Heart right ventricle (tissue), 16 donors: Measurements from ENCODE around the gene COX4I1. TPM values are rescaled to one million over a fixed set of nuclear protein-coding genes. Genes with fewer than 3 reads are reported as not detected.

Source experiments
- ATAC-seq, 8 donors: fragments of 200-7000 bp; cut with Tn5 transposase; one replicate each; pipeline ENCODE4 v1.9.1; 2020; ENCODE audit warnings: mild to moderate bottlenecking in 8 of 8, moderate library complexity in 8 of 8, moderate number of reproducible peaks in 1 of 8
- DNase-seq, 2 donors: peaks; one replicate each; pipeline ENCODE4 v3.0.0-alpha.2; 2020
- H3K27ac ChIP-seq, 10 donors: fragments of 200-600 bp; sonication (generic) in 2 of 10; one replicate each; pipeline versions ENCODE4 v1.5.0 to v1.8.0; 2020 to 2022; ENCODE audit warnings: mild to moderate bottlenecking in 3 of 10
- H3K27me3 ChIP-seq, 7 donors: fragments of 200-600 bp; one replicate each; pipeline ENCODE4 v1.8.0; 2021 to 2022; ENCODE audit warnings: mild to moderate bottlenecking in 2 of 7
- H3K36me3 ChIP-seq, 9 donors: fragments of 200-600 bp; sonication (generic) in 1 of 9; one replicate each; pipeline versions ENCODE4 v1.5.0 to v1.8.0; 2020 to 2022; ENCODE audit warnings: mild to moderate bottlenecking in 2 of 9
- H3K4me1 ChIP-seq, 9 donors: fragments of 200-600 bp; sonication (generic) in 1 of 9; one replicate each; pipeline versions ENCODE4 v1.5.0 to v1.8.0; 2020 to 2022; ENCODE audit warnings: mild to moderate bottlenecking in 4 of 9
- H3K4me3 ChIP-seq, 10 donors: fragments of 200-600 bp; sonication (generic) in 2 of 10; one replicate each; pipeline versions ENCODE4 v1.5.0 to v1.8.0; 2020 to 2022; ENCODE audit warnings: mild to moderate bottlenecking in 7 of 10, moderate library complexity in 2 of 10
- H3K9me3 ChIP-seq, 11 donors: fragments of 200-600 bp in 10 of 11; sonication (generic) in 2 of 11; one replicate each; pipeline versions ENCODE4 v1.5.0 to v1.8.0; 2013 to 2022; ENCODE audit warnings: mild to moderate bottlenecking in 2 of 11, control low read depth in 1 of 11, moderate library complexity in 1 of 11
- CTCF ChIP-seq, 9 donors: fragments of 200-600 bp; sonication (generic) in 2 of 9; IDR thresholded peaks; one replicate each; pipeline versions ENCODE4 v1.5.0 to v1.8.0; 2021 to 2022; ENCODE audit warnings: antibody characterized with exemption in 9 of 9, mild to moderate bottlenecking in 5 of 9, moderate library complexity in 1 of 9
- WGBS, 2 donors: extraction: QIAGEN DNeasy Blood & Tissue Kit; methylation state at CpG; one replicate each; pipeline ENCODE4 v1.1.7; 2013; ENCODE audit warnings: inconsistent platforms in 1 of 2; 5-methylcytosine and 5-hydroxymethylcytosine counted together
- intact Hi-C, 10 donors: fragments of 100-400 bp; cut with DNase I; formaldehyde crosslinking; loops; one replicate each; pipeline versions ENCODE4 v1.11.1 to v1.14.2; 2022
- polyA plus RNA-seq, 2 donors: library from polyadenylated mRNA; stranded (reverse); fragments of 200-250 nt; gene quantifications; one replicate each; pipeline ENCODE4 v1.2.3, GENCODE V29; 2013
- total RNA-seq, 10 donors: library from RNA; stranded (reverse); fragmentation: NEBNext Ultra II Directional in 3 of 10; extraction: Animal tissue kit (Norgen Biotek cat#: 25700) in 3 of 10; gene quantifications; one replicate each; pipeline versions ENCODE4 v1.2.1 to v1.2.4, GENCODE V29; 2021 to 2023
- donor health status: Arrhythmogenic right ventricular cardiomyopathy.
- donor health status: ischemic (EF 13 %, LVEDD 7.1; RV severe dilation, severe dysfunction).
- donor health status: healthy with polysubstance abuse.
- donor health status: DM: no; HTN: yes; CAD: no.
- donor health status: DM: no; HTN: no; CAD: no.
- donor health status: ischemic (EF 25% LVEDD 6.9; RV normal size, moderate dysfunction).
- donor health status: ischemic (EF 25% LVEDD 5.7; RV mildly dilated, moderate dysfunction).
- donor health status: healthy.
- donor health status: DM: yes; HTN: yes; CAD: no.
- donor health status: Ischemic cardiomyopathy.
- donor health status: ischemic (EF 35%, LVEDD 5.7; RV mildly dilated, moderate dysfunction).
- donor health status: nonischemic (EF 11% LVEDD 7.7; RV severe dilation, severe dysfunction).
- donor health status: DM: yes; HTN: yes; CAD: no.
- donor health status: PGD.
- donor health status: ischemic (EF 29% LVEDD 5.4; RV normal size, mild dysfunction).
- donor health status: nonischemic (EF 23%, LVEDD 6.1; RV moderate dilation, normal function).

Gene COX4I1
- total and polyA plus RNA-seq, 12 donors = 1,221 to 4,942 (median 1,955) TPM

GRCh38 chr16:85847036-85847435 is 47.5 kb downstream of the COX4I1 start:
- intact Hi-C loops = no loop called here
- H3K9me3 ChIP-seq = peaks cover 0 to 4% (median 0%) of the 10 kb centered on the region in 11 donors
- no peak overlapping the region for H3K27ac ChIP-seq
- H3K27me3 ChIP-seq = peaks cover 0 to 69% (median 42%) of the 10 kb centered on the region in 7 donors
- ATAC-seq (no peak), DNase-seq (no peak)
- no peak for TF ChIP-seq CTCF (IDR thresholded peaks at IDR 0.05)
- H3K36me3 ChIP-seq = no peaks in the 10 kb centered on the region
- H3K4me1 ChIP-seq = peaks cover 0 to 23% (median 0%) of the 10 kb centered on the region in 9 donors
- 78 to 81% methylated on average over 15 of the region's 15 CpGs for WGBS, 2 donors
- no peak overlapping the region for H3K4me3 ChIP-seq

- H3K36me3 ChIP-seq = no peaks in the 10 kb centered on the region
- H3K9me3 ChIP-seq = peaks cover 0 to under 1% (median 0%) of the 10 kb centered on the region in 11 donors
- peaks cover 0 to 32% (median 0%) of the 10 kb centered on the region in 9 donors for H3K4me1 ChIP-seq
- H3K4me3 ChIP-seq = no peak overlapping the region
- H3K27me3 ChIP-seq = peaks cover 0 to 65% (median 39%) of the 10 kb centered on the region in 7 donors
- no peak for DNase-seq
- no peak for TF ChIP-seq CTCF (IDR thresholded peaks at IDR 0.05)
- intact Hi-C loops = no loop called here
- no peak for ATAC-seq
- 68 to 70% methylated on average over 39 of the region's 39 CpGs for WGBS, 2 donors
- H3K27ac ChIP-seq = no peak overlapping the region
These were observed 48.4 kb downstream of the COX4I1 start for GRCh38 chr16:85847681-85848601.

- H3K27ac ChIP-seq = no peak overlapping the region
- H3K9me3 ChIP-seq = no peaks in the 10 kb centered on the region
- no peaks in the 10 kb centered on the region for H3K36me3 ChIP-seq
- intact Hi-C loops = no loop called here
- ATAC-seq = no peak
- H3K4me1 ChIP-seq = peaks cover 0 to 39% (median 0%) of the 10 kb centered on the region in 9 donors
- H3K27me3 ChIP-seq = peaks cover 0 to 61% (median 33%) of the 10 kb centered on the region in 7 donors
- H3K4me3 ChIP-seq = no peak overlapping the region
- no peak for TF ChIP-seq CTCF (IDR thresholded peaks at IDR 0.05)
- WGBS, 2 donors = 33 to 35% methylated on average over 9 of the region's 9 CpGs
- no peak for DNase-seq
These were observed 49.5 kb downstream of the COX4I1 start for GRCh38 chr16:85848986-85849385.

- no peak for ATAC-seq
- no peaks in the 10 kb centered on the region for H3K36me3 ChIP-seq
- H3K4me3 ChIP-seq = no peak overlapping the region
- no peak overlapping the region for H3K27ac ChIP-seq
- peaks cover 0 to 61% (median 33%) of the 10 kb centered on the region in 7 donors for H3K27me3 ChIP-seq
- H3K9me3 ChIP-seq = no peaks in the 10 kb centered on the region
- WGBS, 2 donors = 83 to 85% methylated on average over 8 of the region's 8 CpGs
- DNase-seq = no peak
- TF ChIP-seq CTCF (IDR thresholded peaks at IDR 0.05) = no peak
- intact Hi-C loops = no loop called here
- peaks cover 0 to 43% (median 0%) of the 10 kb centered on the region in 9 donors for H3K4me1 ChIP-seq
These were observed 49.9 kb downstream of the COX4I1 start for GRCh38 chr16:85849388-85849787.
